ENCODE results near the gene UVSSA.
A peak's percentile ranks its signal among the peaks of the same experiment; 100 is the strongest.

UVSSA gene

GRCh38 chr4:1317177-1318045 is 29.6 kb upstream of the UVSSA start:
- no peak overlapping the region for H3K4me3 ChIP-seq (replicated peaks; ENCODE audit: low read depth, low read length)
- no peak for DNase-seq (ENCODE audit: low read depth)
- TF ChIP-seq CTCF (IDR thresholded peaks at IDR 0.05; ENCODE audit: low read length, missing control alignments) = no peak

GRCh38 chr4:1318046-1318375 is 29.0 kb upstream of the UVSSA start:
- no peak for DNase-seq (ENCODE audit: low read depth)
- no peak for TF ChIP-seq CTCF (IDR thresholded peaks at IDR 0.05; ENCODE audit: low read length, missing control alignments)

GRCh38 chr4:1318488-1319213 is 28.4 kb upstream of the UVSSA start:
- no peak overlapping the region for H3K4me3 ChIP-seq (replicated peaks; ENCODE audit: low read depth, low read length)
- peak; percentile 31 for TF ChIP-seq CTCF (IDR thresholded peaks at IDR 0.05; ENCODE audit: low read length, missing control alignments)
- DNase-seq (ENCODE audit: low read depth) = no peak

More at GRCh38 chr4:1318046-1318375, 29.0 kb upstream of the UVSSA start:
- H3K4me3 ChIP-seq (replicated peaks; ENCODE audit: low read depth, low read length) = no peak overlapping the region

GRCh38 chr4:1321486-1321885 is 25.5 kb upstream of the UVSSA start:
- DNase-seq (ENCODE audit: low read depth) = no peak
- no peak for TF ChIP-seq CTCF (IDR thresholded peaks at IDR 0.05; ENCODE audit: low read length, missing control alignments)
- no peak overlapping the region for H3K4me3 ChIP-seq (replicated peaks; ENCODE audit: low read depth, low read length)

- H3K4me3 ChIP-seq (replicated peaks; ENCODE audit: low read depth, low read length) = no peak overlapping the region
- no peak for TF ChIP-seq CTCF (IDR thresholded peaks at IDR 0.05; ENCODE audit: low read length, missing control alignments)
- DNase-seq (ENCODE audit: low read depth) = no peak
Observed at GRCh38 chr4:1321946-1322650, 24.9 kb upstream of the UVSSA start.

GRCh38 chr4:1323280-1323634 is 23.8 kb upstream of the UVSSA start:
- no peak overlapping the region for H3K4me3 ChIP-seq (replicated peaks; ENCODE audit: low read depth, low read length)
- DNase-seq (ENCODE audit: low read depth) = no peak
- no peak for TF ChIP-seq CTCF (IDR thresholded peaks at IDR 0.05; ENCODE audit: low read length, missing control alignments)
